Renal cortex interstitium (tissue), 11 donors: ENCODE results near the gene ATP6V0C. TPM values are rescaled to one million over a fixed set of nuclear protein-coding genes. Genes with fewer than 3 reads are reported as not detected.
"Not testable (repeated sequence)": the region's sequence is repeated elsewhere in the genome, so short reads cannot be mapped to it uniquely, and the experiment has no call there.

ENCODE experiments used
- DNase-seq, 11 donors: peaks; one replicate each; pipeline ENCODE4 v3.0.0-alpha.2; 2013; ENCODE audit warnings: low read depth in 9 of 11, low spot score in 4 of 11; ENCODE audit errors: extremely low read depth in 1 of 11
- polyA plus RNA-seq, 3 donors: library from polyadenylated mRNA; unstranded; fragments of 120-200 nt; gene quantifications; one replicate each; pipeline ENCODE4 v1.2.1, GENCODE V29; 2013; ENCODE audit not compliant: insufficient read length in 3 of 3

Gene ATP6V0C
- polyA plus RNA-seq, 3 donors, result 158 to 278 (median 243) TPM

- no peak for DNase-seq
Observed at GRCh38 chr16:2530629-2531318, 17.0 kb downstream of the ATP6V0C start.

- no peak for DNase-seq
Observed at GRCh38 chr16:2531371-2531695, 17.6 kb downstream of the ATP6V0C start, which contains the start of gene CEMP1. TSS of gene CEMP1 (minus strand) at chr16:2531408. CDS start at chr16:2531073, 335 bp downstream.

- DNase-seq, result peak; percentile 89 to 97 (median 94)
Observed at GRCh38 chr16:2531696-2532493, 18.1 kb downstream of the ATP6V0C start.

DNA sequence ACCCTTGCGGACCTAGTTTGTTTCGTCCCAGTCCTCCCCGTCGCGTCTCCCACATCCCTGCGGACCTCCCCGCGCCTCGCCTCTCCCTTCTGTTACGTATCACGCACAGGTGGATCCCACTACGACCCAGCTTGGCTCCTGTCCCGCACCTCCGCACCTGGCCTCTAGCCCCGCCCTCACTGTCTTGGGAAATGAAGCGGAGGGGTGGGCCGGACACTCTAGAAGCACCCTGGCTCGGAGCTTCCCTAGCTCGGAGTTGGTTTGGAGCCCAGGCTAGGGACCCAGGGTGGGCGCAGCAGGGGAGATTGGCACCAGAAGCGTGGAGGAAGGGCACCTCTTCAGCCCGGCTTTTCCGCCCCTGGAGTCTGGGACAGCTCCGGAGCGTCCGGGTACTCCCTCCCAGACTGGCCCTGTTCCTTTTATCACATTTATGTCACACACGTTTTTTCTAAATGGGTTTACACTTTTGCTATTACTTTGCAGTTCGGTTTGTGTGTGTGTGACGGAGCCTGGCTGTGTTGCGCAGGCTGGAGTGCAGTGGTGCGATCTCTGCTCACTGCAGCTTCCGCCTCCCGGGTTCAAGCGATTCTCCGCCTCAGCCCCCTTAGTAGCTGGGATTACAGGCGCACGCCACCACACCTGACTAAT, 18.9 kb downstream of the ATP6V0C start:
- peak in 2 of 11 donors; percentile 42 to 59 for DNase-seq

DNA sequence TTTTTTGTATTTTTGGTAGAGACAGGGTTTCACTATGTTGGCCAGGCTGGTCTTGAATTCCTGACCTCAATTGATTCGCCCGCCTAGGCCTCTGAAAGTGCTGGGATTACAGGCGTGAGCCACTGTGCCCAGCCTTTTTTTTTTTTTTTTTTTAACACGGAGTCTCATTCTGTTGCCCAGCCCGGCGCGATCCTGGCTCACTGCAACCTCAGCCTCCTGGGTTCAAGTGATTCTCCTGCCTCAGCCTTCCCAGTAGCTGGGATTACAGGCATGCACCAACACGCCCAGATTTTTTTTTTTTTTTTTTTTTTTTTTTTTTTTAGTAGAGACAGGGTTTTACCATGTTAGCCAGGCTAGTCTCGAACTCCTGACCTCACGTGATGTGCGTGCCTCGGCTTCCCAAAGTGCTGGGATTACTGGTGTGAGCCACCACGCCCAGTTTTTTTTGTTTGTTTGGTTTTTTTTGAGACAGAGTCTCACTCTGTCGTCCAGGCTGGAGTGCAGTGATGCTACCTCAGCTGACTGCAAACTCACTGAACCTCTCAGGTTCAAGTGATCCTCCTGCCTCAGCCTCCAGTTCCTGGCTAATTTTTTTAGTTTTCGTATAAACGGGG, 19.5 kb downstream of the ATP6V0C start:
- not testable (repeated sequence) for DNase-seq

DNA sequence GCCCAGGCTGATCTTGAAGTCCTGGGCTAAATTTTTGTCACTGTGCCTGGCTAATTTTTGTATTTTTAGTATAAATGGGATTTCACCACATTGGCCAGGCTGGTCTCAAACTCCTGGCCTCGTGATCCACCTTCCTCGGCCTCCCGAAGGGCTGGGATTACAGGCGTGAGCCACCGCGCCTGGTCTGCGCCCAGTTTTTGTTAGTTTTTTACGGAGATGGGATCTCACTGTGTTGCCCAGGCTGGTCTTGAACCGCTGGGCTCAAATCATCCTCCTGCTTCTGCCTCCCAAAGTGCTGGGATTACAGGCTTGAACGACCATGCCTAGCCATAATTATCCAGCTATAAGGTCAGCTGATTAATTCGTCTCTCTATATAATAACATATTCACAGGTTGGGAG, 20.2 kb downstream of the ATP6V0C start:
- DNase-seq, result no peak

GRCh38 chr16:2534335-2534734, 20.6 kb downstream of the ATP6V0C start:
- not testable (repeated sequence) for DNase-seq

DNA sequence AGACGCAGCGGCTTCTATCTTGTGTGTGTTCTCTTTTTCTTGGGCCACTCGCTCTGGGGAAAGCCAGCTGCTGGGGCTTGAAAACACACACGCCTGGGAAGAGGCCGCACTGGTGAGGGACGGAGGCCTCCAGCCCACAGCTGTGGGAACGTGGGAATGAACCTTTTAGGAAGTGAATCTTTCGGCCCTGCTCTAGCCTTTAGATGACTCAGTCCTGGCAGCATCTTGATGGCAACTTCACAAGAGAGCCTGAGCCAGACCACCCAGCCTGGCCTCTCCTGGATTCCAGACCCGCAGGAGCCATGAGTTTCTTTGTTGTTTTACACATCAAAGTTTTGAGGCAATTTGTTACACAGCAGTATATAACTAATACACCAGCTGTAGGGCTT, 21.9 kb downstream of the ATP6V0C start:
- no peak for DNase-seq

DNA sequence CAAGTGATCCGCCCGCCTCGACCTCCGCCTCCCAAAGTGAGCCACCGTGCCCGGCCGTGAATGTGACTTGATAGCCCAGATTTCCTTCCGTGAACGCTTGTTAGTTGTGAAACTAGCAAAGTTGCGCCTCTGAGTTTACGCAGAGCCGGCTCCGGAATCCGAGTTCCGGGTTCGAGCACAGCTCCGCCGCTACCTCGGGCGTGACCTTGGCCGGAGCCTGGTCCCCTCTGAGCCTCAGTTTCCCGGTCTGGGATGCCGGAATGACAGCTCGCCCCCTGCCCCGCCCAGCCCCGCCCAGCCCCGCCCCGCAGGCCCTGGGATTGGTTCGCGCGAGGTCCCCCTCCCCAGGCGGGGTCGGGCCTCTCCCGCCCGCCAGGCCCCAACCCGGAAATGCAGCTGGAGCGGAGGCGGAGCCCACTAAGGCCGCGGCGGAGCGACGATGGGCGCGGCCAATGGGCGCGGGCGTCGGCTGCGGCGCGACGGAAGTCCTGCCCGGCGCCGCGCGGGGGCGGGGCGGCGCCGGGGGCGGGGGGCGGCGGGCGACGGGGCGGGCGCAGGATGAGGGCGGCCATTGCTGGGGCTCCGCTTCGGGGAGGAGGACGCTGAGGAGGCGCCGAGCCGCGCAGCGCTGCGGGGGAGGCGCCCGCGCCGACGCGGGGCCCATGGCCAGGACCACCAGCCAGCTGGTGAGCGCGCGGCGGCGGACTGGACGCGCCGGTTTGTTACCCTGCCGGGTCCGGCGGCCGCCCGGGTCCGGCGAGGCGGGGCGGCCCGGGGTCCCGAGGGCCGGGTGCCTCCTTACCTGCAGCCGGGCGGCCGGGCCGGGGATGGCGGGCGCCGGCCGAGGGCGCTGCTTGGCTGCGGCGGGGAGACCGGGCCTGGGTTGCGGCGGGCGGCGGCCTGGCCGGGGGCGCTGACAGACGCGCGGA, 24.0 kb downstream of the ATP6V0C start, which contains the start of gene PDPK1:
PDPK1 (plus strand) TSS at position 571 of the 929 bp plus-strand sequence; CDS start at position 663, 92 bp downstream.
- DNase-seq, result peak in 10 of 11 donors; percentile 81 to 95 (median 92)

DNA sequence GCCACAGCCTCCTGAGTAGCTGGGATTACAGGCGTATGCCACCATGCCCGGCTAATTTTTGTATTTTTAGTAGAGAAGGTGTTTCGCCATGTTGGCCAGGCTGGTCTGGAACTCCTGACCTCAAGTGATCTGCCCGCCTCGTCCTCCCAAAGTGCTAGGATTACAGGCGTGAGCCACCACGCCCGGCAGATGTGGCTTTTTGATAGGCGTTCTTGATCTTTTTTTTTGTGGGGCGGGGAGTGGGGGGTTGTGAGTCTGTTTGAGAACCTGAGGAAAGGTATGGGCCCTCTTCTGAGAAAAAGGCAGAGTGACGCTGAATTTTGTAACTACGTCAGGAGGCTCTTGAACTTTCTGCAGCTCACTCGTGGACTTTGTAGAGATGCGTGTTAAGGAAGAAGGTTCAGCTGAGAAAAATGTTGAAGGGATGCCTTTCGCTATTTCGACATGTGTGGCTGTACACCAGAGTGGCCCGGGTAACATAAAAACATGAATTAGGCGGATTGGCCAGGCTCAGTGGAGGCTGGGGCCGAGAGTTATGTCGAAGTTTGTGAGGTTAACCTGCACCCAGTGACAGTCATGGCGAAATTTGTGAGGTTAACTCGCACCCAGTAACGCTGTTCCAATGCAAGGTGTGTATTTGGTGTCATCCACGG, 25.6 kb downstream of the ATP6V0C start:
- not testable (repeated sequence) for DNase-seq

GRCh38 chr16:2539845-2540458, 26.2 kb downstream of the ATP6V0C start:
- not testable (repeated sequence) for DNase-seq

- DNase-seq, result not testable (repeated sequence)
Observed at GRCh38 chr16:2540912-2541311, 27.2 kb downstream of the ATP6V0C start.

DNA sequence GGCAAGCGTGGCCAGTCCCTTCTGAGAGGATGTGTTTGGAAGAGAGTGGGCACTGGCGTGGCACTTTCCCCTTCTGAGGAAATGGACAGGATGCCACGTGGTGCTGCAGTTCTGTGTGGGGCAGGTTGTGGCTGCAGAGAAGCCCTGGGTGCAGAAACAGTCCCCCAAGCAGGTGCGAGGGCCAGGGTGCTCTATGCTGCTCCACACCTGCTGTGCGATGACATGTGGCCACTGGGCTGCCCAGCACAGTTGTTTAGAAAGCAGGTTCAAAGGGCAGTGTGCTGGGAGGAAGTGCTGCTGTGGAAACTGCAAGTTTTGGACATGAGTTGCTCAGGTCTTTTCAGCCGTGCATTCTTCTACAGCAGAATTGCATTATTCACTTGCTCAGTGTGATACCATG, 27.7 kb downstream of the ATP6V0C start:
- DNase-seq, result not testable (repeated sequence)

DNA sequence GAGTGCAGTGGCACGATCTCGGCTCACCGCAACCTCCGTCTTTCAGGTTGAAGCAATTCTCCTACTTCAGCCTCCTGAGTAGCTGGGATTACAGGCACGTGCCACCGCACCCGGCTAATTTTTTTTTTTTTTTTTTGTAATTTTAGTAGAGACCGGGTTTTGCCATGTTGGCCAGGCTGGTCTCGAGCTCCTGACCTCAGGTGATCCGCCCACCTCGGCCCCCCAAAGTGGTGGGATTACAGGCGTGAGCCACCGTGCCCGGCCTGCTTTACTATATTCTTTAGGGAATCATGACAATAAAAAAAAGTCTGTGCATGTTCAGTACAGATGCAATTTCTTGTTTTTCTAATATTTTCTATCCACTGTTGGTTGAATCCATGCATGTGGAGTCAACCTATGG, 30.0 kb downstream of the ATP6V0C start:
- not testable (repeated sequence) for DNase-seq

DNA sequence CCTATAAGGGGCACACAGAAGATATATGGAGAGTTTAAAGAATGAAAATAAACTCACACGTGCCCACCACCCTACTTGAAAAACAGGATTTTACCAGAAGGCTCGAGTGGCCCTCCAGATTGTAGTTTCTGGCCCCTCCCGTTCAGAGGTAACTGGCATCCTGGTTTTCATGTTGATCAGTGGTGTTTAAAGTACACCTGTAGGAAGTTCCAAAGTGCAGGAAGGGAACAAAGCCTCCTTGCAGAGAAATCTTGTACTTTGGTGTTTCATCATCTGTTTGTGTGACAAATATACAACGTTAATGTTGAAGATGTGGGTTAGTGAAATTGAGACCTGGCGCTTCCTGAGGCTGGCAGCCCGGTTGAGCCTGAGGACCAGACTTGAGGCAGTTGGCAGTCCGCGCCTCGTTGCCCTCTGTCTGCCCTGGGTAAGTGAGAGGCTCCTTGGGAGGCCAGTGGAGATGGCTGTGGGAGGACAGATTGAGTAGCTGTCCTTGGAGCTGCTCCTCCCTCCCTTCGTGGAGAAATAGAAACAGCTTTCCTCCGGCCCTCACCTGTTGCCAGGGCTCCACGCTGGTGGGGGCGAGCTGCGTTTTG, 36.6 kb downstream of the ATP6V0C start:
- not testable (repeated sequence) for DNase-seq

DNA sequence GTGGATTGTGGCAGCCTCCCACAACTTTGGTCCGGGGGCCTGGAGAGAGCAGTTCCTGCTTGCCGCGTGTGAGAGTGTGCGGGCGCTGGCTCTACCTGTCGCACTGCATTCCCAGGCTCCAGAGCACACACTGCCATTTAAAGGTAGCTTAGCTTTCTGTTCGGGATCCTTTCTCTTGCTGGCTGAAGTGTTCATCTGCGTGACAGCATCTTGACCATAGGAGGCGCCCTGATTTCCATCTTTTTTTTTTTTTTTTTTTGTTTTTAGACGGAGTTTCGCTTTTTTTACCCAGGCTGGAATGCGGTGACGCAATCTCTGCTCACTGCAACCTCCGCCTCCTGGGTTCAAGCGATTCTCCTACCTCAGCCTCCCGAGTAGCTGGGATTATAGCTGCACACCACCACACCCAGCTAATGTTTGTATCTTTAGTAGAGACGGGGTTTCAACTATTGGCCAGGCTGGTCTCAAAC, 37.7 kb downstream of the ATP6V0C start:
- not testable (repeated sequence) for DNase-seq
